GM19099 (cell line): ENCODE measurements around the gene GNPTAB.

Experiments used
- POLR2A ChIP-seq: IDR thresholded peaks from 3 replicates; pipeline ENCODE4 v1.6.1; 2011; ENCODE audit warnings: low read depth; ENCODE audit not compliant: insufficient read length; ENCODE audit errors: extremely low read depth

GNPTAB gene

DNA sequence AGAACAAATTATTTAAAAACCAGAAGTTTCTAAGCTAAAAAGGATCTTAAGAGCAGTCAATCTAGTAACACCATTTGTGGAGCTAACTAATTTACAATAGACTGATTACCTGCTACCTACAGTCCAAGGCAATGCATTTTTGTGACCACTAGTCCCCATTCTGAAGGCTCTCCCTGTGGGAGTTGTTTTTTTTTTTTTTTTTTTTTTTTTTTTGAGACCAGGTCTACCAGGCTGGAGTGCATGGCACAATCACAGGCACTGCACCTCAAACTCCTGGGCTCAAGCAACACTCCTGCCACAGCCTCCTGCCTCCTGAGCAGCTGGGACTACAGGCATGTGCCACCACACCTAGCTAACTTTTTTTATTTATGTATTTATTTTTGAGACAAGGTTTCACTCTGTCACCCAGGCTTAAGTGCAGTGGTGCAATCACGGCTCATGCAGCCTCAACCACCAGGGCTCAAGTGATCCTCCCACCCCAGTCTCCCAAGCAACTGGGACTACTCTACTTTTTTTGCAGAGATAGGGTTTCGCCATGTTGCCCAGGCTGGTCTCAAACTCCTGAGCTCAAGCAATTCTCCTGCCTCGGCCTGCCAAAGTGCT, 3.9 kb downstream of the GNPTAB start:
- no peak for TF ChIP-seq POLR2A

- no peak for TF ChIP-seq POLR2A
Observed at GRCh38 chr12:101824831-101825230, 5.9 kb downstream of the GNPTAB start.

DNA sequence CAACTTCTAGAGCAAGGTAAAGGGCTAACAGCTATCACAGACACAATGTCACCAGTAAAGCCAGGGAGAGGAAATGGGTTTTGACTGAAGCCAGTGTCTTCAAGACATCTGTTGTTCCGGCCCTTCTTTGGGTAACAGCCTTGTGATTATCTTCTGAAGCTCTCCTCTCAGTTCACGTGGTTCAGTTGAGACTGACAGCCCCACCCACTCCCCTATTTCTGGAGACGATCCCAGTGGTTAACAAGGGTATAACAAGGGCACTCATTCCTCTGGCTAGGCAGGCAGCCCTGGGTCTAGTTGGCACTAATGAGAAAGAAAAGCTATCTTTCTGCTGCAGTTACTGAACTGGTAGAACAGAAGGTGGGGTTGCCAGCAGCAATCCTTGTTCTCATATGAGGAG, 6.9 kb downstream of the GNPTAB start:
- no peak for TF ChIP-seq POLR2A

- no peak for TF ChIP-seq POLR2A
Observed at GRCh38 chr12:101823039-101823438, 7.7 kb downstream of the GNPTAB start.

- no peak for TF ChIP-seq POLR2A
Observed at GRCh38 chr12:101819467-101819866, 11.3 kb downstream of the GNPTAB start.

DNA sequence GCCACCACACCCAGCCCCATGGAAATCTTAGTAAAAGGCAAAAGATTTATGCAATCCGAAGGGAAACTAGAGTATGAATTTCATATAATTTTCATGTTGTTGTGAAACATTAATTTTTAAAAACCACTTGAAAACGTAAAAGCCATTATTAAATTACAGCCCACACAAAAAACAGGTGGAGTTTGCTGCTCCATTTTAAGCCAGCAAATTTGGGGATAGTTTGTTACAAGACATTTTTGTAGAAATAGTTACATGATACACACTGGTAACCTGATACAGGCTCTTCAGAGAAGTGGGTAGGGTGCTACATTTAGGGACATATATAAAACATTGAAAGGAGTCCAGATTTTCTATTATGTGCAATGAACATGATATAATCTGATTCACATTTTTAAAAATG, 17.6 kb downstream of the GNPTAB start:
- TF ChIP-seq POLR2A, result no peak

DNA sequence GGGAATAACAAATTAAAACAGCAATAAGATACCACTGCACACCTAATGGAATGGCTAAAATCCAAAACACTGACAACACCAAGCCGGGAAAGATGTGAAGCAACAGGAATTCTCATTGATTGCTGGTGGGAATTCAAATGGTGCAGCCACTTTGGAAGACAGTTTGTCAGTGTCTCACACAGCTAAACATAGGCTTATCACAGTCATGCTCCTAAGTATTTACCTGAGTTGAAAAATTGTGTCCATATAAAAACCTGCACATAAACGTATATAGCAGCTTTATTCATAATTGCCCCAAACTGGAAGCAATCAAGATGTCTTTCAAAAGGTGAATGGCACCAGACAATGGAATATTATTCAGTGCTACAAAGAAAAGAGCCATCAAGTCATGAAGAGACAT, 21.6 kb downstream of the GNPTAB start:
- TF ChIP-seq POLR2A, result no peak

GRCh38 chr12:101806265-101806664, 24.5 kb downstream of the GNPTAB start:
- TF ChIP-seq POLR2A, result no peak

GRCh38 chr12:101804409-101804808, 26.4 kb downstream of the GNPTAB start:
- TF ChIP-seq POLR2A, result no peak

GRCh38 chr12:101803978-101804377, 26.8 kb downstream of the GNPTAB start:
- TF ChIP-seq POLR2A, result no peak

GRCh38 chr12:101802486-101802885, 28.3 kb downstream of the GNPTAB start:
- no peak for TF ChIP-seq POLR2A

- no peak for TF ChIP-seq POLR2A
Observed at GRCh38 chr12:101799774-101800173, 31.0 kb downstream of the GNPTAB start.

DNA sequence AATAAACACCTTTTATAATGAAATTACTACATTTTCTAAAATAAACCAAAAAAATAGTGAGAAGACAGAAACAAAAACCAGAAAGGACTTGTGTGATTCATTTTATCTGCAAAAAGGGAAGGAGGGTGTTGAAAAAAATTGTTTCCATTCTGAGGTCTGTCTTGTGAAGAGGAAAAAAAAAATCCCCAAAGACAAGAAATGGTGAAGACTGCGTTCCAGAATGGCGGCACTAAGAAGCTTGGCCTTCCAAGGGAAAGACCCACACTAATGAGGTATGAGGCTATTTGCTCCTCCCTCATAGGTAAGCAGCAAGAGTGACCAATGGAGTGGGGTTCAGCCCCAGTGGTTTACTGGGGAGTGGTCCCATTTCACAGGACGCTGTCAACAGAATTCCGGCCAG, 35.0 kb downstream of the GNPTAB start:
- no peak for TF ChIP-seq POLR2A

DNA sequence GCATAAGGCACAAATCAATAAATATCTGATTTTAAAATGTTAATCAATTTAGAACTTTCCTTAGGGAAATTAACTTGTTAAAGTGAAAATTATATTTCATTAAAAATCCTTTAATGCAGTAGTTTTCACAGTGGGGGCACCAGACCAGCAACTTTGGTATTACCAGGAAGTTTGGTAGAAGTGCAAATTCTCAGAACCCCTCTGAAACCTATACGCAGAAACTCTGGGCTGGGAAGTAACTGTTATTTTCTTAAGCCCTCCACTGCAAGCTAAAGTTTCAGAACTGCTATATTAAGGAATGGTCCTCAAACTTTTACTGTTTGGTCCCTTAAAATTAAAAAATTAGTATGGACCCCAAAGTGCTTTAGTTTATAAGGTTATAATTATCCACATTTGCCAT, 35.7 kb downstream of the GNPTAB start:
- TF ChIP-seq POLR2A, result no peak

GRCh38 chr12:101794574-101794973, 36.2 kb downstream of the GNPTAB start:
- no peak for TF ChIP-seq POLR2A

GRCh38 chr12:101793401-101793800, 37.4 kb downstream of the GNPTAB start:
- TF ChIP-seq POLR2A, result no peak
